NCI-H1092 treated with DMSO at 0.1 percent for 48 hours (cell line): Measurements from ENCODE around the gene PTGER2.

Experiments used
- DNase-seq: peaks from one replicate; lab custom pipeline; 2025; lab: John Stamatoyannopoulos, UW

The PTGER2 gene

GRCh38 chr14:52305014-52305413 is 9.1 kb upstream of the PTGER2 start:
- DNase-seq = no peak

DNA sequence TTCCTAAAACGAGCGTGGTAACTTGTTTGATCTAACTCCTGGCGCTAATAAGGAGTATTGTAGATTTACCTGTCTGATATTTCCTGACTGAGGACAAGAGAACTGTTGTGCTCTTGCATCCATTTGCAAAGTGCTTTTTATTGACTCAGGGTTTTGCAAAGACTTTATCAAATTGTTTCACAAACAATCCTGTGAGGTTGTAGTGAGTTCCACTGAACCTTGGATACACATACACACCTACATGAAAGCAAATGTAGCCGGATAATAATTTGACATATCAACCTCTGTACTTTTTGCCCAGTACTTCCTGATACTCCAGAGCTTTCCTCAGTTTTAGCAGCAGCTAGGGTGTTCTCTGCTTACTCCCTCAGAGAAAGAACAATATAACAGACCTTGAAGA is 6.7 kb upstream of the PTGER2 start:
- no peak for DNase-seq

DNA sequence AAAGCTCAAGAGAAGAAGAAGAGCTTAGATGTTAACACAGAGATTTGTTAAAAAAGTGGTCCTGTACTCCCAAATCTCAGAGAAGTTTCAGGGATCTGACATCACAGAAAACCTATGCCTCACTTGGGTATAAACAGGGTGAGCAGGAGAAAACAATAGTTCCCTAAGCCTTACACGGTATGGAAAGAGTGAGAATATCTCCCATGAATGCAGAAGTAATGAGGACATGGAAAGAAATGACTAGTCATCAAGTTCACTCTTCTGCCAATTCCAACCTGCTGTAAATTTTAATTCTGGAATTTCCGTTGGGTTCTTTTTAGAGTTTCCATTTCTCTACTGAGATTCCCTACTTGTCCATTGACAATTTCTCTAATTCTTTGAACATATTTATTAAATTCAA is 6.2 kb upstream of the PTGER2 start:
- no peak for DNase-seq

- DNase-seq = no peak
These were observed 3.6 kb upstream of the PTGER2 start for GRCh38 chr14:52310541-52310940.

DNA sequence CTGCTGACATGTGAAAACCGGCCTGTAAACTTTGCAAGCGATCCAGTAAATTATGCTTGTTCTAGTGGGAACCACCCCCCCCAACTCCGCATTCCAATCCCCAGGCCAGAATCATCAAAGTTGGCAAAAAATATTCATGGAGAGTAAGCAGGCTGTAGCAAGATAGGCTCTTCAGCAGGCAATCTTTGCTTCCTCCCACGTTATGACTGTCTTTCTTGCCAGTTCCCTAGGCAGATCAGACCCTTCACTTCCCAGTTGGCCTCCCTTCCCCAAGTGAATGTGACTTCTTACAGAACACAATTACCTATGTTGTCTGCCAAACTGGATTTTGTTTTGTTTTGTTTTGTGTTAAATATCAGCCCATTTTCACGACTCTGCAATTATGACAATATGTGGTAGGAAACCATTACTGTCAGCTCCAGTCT is 1.2 kb upstream of the PTGER2 start:
- DNase-seq = no peak

- DNase-seq = no peak
These were observed 650 bp upstream of the PTGER2 start for GRCh38 chr14:52313462-52313861.

- peak; percentile 54 for DNase-seq
These were observed 663 bp downstream of the PTGER2 start for GRCh38 chr14:52314595-52315354.

DNA sequence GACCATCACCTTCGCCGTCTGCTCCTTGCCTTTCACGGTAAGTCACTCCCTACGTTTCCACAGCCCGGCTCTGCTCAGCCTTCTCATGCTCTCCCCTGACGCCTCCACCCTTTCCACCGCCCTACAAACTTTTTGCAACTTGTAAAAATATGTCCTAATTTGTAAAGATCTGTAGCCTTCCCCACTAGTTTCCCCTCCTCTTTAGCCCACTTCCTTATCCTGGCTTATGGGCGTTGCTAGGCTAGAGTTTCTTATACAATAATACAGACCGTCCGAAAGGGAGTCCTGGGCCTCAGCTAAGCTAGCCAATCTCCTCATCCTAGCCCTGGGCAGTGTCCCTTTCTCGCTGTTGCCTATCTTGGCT is 1.2 kb downstream of the PTGER2 start:
- DNase-seq = no peak

DNA sequence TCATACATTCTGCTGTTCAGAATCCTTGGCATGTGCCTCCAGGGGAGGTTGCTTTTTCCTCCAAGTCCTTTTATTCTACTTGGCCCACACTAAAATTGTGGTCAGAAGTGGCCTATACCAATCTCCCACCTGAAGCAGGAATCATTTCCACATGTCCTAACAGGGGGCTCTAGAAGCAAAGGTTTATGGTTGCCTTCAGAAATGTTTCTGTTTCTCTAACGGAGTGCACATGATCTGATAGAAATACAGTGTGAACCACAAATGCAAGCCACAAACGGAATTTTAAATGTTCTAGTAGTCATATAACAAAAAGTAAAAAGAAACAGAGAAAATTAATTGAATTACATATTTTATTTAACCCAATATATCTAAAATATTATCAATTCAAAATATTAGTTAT is 4.0 kb downstream of the PTGER2 start:
- DNase-seq = no peak

DNA sequence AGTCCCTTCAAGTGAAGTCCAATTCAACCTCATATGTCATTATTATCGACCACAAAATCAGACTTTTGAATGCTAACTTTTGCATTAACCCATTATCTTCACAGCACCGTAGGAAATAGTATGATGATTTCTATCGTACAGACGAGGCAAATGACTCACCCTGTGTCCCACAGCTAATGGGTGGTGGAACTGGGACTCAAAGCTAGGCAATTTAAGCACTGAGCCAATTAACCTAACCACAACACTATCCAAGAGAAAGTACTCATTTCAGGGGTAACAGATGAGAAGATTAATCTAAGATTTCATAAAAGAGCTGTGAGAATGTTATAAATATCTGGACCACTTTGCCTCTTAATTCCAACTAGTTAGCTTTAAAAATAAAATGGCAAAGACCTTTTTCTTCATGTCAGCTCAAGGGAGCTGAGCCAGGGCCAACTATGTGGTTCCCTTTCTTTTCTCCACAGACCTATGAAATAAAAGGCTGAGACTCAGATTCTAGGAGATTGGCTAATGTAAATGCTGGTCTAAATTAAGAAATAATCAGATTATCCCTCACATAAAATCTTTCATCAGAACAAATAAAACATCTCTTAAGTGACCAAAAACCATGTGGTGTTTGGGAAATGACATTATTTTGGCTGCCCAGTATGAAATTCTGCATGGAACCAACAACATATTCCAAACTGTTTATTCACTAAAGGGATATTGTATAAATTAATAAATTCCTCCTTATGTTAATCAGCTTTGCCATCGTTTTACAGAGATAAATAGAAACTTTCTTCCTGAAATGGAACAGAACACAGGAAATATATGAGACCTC is 4.9 kb downstream of the PTGER2 start:
- no peak for DNase-seq

DNA sequence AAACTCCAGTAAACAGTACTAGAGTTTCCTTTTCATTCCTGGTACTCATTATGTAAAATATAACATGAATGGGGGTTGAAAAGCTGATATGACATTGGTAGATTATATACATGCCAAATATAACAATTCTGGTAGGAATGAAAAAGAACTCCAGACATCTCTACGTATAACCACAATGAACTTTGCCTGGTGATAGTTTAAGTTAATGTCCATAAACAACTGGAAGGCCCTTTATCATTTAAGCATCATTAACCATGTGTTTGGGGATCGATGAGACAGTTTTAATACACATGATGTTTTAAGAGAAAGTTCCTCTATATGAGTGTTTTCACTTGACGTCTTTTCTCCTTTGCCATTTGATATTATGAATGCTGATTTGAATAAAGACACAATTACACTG is 5.8 kb downstream of the PTGER2 start:
- DNase-seq = no peak

GRCh38 chr14:52325126-52325525 is 11.0 kb downstream of the PTGER2 start:
- no peak for DNase-seq

- no peak for DNase-seq
These were observed 11.5 kb downstream of the PTGER2 start for GRCh38 chr14:52325630-52326029.

- no peak for DNase-seq
These were observed 13.5 kb downstream of the PTGER2 start for GRCh38 chr14:52327374-52328226.

- no peak for DNase-seq
These were observed 14.2 kb downstream of the PTGER2 start for GRCh38 chr14:52328276-52328675.

DNA sequence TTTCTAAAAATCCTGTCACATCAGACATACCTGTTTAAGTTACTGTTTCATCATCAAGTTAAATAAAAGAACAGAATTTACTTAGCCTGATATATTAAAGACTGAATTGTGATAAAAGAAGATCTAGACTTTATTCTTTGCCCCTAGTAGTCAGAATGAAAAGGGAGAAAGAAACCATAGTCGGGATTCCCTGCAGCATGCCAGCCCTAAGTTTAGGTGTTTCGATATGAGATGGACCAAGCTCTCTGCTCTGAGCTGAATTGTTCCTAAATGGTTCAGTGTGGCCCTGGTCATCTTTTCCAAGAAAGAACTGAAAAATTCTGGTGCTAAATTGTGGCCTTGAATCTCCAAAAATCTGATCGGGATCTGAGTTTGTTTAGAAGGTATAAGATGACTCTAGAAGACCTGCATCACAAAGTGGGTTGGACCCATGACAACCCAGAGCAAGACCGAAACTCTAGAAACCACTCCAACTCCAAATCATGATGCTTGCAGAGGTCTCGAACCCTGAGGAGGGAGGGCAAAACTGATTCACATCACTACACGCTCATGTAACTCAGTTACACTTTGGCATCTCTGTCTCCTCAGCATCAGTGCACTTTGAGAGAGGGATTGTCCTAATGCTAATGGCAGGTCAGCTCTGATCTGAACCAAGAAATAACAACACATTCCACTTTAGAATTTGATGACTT is 15.7 kb downstream of the PTGER2 start:
- no peak for DNase-seq

- no peak for DNase-seq
These were observed 18.2 kb downstream of the PTGER2 start for GRCh38 chr14:52332269-52332668.

GRCh38 chr14:52333108-52333507 is 19.0 kb downstream of the PTGER2 start:
- DNase-seq = no peak

DNA sequence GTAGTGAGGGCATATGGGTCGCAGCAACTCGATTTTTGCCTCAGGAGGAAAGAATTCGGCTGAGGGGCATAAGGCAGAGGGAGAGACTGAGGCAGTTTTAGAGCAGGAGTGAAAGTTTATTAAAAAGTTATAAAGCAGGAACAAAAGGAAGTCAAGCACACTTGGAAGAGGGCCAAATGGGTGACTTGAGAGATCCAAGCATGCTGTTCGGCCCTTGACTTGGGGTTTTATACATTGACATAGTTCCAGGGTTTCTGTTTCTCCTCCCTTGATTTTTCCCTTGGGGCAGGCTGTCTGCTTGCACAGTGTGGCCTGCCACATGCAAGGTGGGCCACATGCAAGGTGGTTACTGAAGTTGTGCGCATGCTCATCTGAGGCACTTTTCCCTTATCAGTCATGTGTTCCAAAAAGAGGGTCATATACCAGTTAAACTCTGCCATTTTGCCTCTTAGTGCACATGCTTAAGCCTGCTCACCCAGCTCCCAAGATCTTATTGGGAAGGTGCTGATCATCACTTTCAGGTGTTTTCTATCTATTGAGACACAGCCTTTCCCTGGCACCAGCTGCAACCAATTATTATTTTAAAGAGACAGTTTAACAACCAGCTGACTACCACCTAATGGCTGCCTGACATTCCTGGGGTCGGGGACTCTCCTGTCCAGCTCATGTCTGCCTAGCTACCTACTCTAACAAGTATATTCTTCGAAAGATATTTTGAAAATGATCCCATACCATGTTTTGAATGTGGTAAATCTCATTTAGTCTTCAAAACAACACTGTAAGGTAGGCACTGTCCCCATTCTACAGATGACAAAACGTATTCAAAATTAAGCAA is 19.9 kb downstream of the PTGER2 start:
- no peak for DNase-seq

GRCh38 chr14:52336241-52336640 is 22.1 kb downstream of the PTGER2 start:
- no peak for DNase-seq

DNA sequence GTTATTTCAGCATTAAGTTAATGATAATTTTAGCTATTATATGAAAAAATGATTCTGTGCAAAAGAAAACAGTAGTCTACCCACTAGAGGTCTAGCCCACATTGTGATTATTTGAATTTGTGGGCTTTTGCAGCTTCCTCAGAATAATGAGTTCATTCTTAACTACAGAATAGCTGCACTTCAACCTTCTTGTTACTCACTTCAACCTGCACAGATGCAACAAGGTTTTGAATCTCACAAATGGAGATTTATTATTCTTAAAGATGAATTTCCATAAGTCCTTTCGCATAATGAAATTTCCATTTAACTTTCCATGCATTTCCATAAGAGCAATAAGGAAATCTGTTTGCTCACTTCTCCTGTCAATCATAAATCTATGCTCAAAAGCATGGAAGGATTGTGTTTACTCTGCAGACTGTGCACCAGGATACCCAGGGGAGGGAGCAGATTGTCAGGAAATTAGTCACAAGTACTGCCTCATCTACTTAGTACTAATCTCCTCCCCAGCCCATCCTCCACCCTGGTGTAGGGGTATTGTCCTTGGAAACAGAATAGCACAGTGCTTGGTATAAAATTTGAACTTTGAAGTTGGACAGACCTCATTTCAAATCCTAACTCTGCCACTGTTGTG is 24.1 kb downstream of the PTGER2 start:
- DNase-seq = no peak
